Activated T-cell treated with anti-CD3 and anti-CD28 coated beads, Interleukin-2, amount 50 U/mL, for 4 hours (primary cell): Measurements from ENCODE around the gene RAB40C. TPM values are rescaled to one million over a fixed set of nuclear protein-coding genes. Genes with fewer than 3 reads are reported as not detected.
A peak's percentile ranks its signal among the peaks of the same experiment; 100 is the strongest.

Experiments
- ATAC-seq, 2 donors: fragments of 200-7000 bp; cut with Tn5 transposase; one replicate each; pipeline ENCODE4 v1.10.0; 2021
- DNase-seq: peaks from one replicate; pipeline ENCODE4 v3.0.0-alpha.2; 2020
- H3K27me3 Mint-ChIP-seq: one replicate; pipeline ENCODE4 v1.8.0; 2021; ENCODE audit warnings: low read depth, mixed read lengths
- H3K36me3 Mint-ChIP-seq: one replicate; pipeline ENCODE4 v1.8.0; 2022; ENCODE audit warnings: mixed read lengths; ENCODE audit not compliant: insufficient read depth
- H3K4me1 Mint-ChIP-seq: one replicate; pipeline ENCODE4 v1.8.0; 2021; ENCODE audit warnings: low read depth, mixed read lengths
- H3K4me3 Mint-ChIP-seq: one replicate; pipeline ENCODE4 v1.8.0; 2021; ENCODE audit warnings: mild to moderate bottlenecking, moderate library complexity, mixed read lengths
- H3K9me3 Mint-ChIP-seq: one replicate; pipeline ENCODE4 v1.8.0; 2021; ENCODE audit warnings: mixed read lengths
- total RNA-seq, 3 donors: library from RNA; stranded (reverse); gene quantifications; one replicate each; pipeline ENCODE4 v1.2.1, GENCODE V29; 2021

RAB40C gene
- total RNA-seq, 3 donors from 2014 or later: 13.4 to 15.7 (median 14.6) TPM

DNA sequence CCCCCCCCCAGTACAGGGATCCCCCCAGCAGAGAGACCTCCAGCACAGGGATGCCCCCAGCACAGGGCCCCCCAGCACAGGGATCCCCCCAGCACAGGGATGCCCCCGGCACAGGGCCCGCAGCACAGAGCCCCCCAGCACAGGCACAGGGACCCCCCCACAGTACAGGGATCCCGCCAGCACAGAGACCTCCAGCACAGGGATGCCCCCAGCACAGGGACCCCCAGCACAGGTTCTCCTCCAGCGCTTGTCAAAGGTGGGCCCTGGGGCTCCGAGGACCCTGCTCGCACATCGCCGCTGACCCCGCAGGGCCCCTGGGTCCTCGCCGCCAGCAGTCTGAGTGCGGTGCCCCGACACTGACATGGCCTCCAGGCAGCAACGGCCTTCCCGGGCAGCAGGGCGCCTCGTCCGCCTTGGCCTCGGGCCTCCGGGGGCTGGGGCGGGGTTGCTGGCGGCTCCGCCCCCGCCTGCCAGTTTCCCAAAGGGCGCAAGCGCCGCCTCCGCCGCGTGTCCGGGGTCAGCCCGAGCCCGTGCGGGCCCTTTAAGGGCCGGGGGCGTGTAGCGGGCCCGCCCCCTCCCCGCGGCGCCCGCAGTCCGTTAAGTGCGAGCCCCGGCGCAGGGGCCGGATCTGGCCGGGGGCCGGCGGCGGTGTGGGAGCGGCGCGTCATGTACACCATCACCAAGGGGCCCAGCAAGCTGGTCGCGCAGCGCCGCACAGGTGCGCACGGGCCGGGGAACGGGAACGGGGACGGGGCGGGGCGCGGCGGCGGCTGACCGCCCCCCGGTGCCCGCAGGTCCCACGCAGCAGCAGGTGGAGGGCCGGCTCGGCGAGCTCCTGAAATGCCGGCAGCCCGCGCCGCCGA, 51.7 kb downstream of the RAB40C start, which contains the start of gene MCRIP2:
TSS of gene MCRIP2 (plus strand) at position 503 of the 863 bp plus-strand sequence. CDS start at position 667, 164 bp downstream.
- H3K36me3 Mint-ChIP-seq: no peaks in the 10 kb centered on the region
- peak within 1 kb of the TSS; percentile 79 for H3K4me3 Mint-ChIP-seq
- no peaks in the 10 kb centered on the region for H3K9me3 Mint-ChIP-seq
- ATAC-seq (peak; percentile 53 to 59), DNase-seq (peak; percentile 54)
- peaks cover 3% of the 10 kb centered on the region for H3K27me3 Mint-ChIP-seq
- peaks cover 17% of the 10 kb centered on the region for H3K4me1 Mint-ChIP-seq

- peak; percentile 50 to 58 for ATAC-seq
- Mint-ChIP-seq H3K4me1 (peaks cover 17% of the 10 kb centered on the region), H3K27me3 (no peaks in the 10 kb centered on the region), H3K36me3 (no peaks in the 10 kb centered on the region), H3K9me3 (no peaks in the 10 kb centered on the region), H3K4me3 (peak overlapping the region; percentile 79)
- DNase-seq: no peak
These were observed 52.6 kb downstream of the RAB40C start for GRCh38 chr16:642189-643049.

- H3K4me3 Mint-ChIP-seq: peak overlapping the region; percentile 79
- no peaks in the 10 kb centered on the region for H3K9me3 Mint-ChIP-seq
- peaks cover 17% of the 10 kb centered on the region for H3K4me1 Mint-ChIP-seq
- DNase-seq (no peak), ATAC-seq (no peak)
- no peaks in the 10 kb centered on the region for H3K36me3 Mint-ChIP-seq
- H3K27me3 Mint-ChIP-seq: no peaks in the 10 kb centered on the region
These were observed 53.1 kb downstream of the RAB40C start for GRCh38 chr16:643050-643368.

DNA sequence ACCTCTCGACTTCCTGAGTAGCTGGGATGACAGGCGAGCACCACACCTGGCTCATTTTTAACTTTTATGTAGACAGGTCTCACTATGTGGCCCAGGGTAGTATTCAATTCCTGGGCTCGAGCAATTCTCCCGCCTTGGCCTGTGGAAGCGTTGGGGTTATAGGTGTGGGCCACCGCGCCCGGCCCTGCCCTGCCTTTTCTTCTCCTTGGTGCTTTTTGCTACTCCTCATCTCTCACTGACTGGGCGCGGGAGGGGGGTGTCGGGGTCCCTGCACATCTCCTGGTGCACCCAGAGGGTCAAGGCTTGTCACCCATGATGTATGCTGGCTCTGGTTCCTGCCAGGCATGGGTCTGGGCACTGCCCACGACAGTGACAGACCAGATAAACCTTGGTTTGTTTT, 54.7 kb downstream of the RAB40C start:
- H3K4me3 Mint-ChIP-seq: peak overlapping the region; percentile 79
- H3K4me1 Mint-ChIP-seq: peaks cover 19% of the 10 kb centered on the region
- H3K27me3 Mint-ChIP-seq: no peaks in the 10 kb centered on the region
- ATAC-seq (no peak), DNase-seq (no peak)
- no peaks in the 10 kb centered on the region for H3K9me3 Mint-ChIP-seq
- no peaks in the 10 kb centered on the region for H3K36me3 Mint-ChIP-seq

- Mint-ChIP-seq H3K36me3 (no peaks in the 10 kb centered on the region), H3K4me1 (peaks cover 21% of the 10 kb centered on the region), H3K27me3 (no peaks in the 10 kb centered on the region), H3K9me3 (no peaks in the 10 kb centered on the region), H3K4me3 (no peak overlapping the region)
- DNase-seq: no peak
- ATAC-seq: no peak
These were observed 56.2 kb downstream of the RAB40C start for GRCh38 chr16:645852-646678.

- Mint-ChIP-seq H3K4me1 (peaks cover 21% of the 10 kb centered on the region), H3K4me3 (no peak overlapping the region), H3K36me3 (no peaks in the 10 kb centered on the region), H3K9me3 (no peaks in the 10 kb centered on the region), H3K27me3 (no peaks in the 10 kb centered on the region)
- no peak for DNase-seq
- ATAC-seq: no peak
These were observed 56.9 kb downstream of the RAB40C start for GRCh38 chr16:646679-647172.

GRCh38 chr16:647173-647902, 57.5 kb downstream of the RAB40C start:
- no peak for ATAC-seq
- Mint-ChIP-seq H3K4me1 (peaks cover 21% of the 10 kb centered on the region), H3K9me3 (no peaks in the 10 kb centered on the region), H3K36me3 (no peaks in the 10 kb centered on the region), H3K4me3 (no peak overlapping the region), H3K27me3 (no peaks in the 10 kb centered on the region)
- DNase-seq: no peak

DNA sequence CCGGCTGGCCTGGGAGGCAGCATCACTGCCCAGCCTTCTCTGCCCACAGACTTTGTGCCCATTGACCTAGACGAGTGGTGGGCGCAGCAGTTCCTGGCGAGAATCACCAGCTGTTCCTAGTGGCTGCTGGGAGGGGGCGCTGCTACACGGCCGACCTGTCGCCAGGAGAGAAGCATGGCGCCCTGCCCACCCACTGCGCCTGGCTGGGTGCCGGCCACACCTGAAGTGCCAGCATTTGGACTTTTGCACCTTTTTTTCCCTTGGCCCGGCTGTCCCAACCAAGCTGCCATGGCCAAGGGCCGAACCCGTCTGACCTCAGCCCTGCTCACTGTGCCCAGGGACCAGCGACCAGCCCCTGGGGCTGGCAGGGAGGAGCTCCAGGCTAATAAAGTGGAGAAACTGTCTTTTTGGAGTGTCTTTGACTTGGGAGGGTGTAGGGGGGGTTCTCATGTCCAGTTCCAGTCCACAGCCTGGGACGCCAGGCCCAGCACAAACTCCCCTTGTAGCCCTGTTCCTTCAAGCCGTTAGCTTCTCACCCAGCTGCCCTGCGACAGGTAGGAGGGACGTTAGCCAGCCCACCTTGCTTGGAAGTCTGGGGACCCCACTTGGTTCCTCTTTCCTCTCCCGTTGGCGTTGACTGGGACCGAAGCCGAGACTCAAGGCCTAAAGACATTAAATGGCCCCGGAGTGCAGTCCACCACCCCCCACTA, 58.4 kb downstream of the RAB40C start:
- H3K4me1 Mint-ChIP-seq: peaks cover 18% of the 10 kb centered on the region
- H3K36me3 Mint-ChIP-seq: no peaks in the 10 kb centered on the region
- H3K27me3 Mint-ChIP-seq: no peaks in the 10 kb centered on the region
- DNase-seq: no peak
- peak overlapping the region; percentile 84 for H3K4me3 Mint-ChIP-seq
- no peak for ATAC-seq
- H3K9me3 Mint-ChIP-seq: no peaks in the 10 kb centered on the region

GRCh38 chr16:648781-649589, 59.1 kb downstream of the RAB40C start, which contains the start of gene WDR90:
WDR90 (plus strand) TSS chr16:649365; CDS start chr16:649417, 52 bp downstream.
- peaks cover 14% of the 10 kb centered on the region for H3K4me1 Mint-ChIP-seq
- peak; percentile 90 for DNase-seq
- no peaks in the 10 kb centered on the region for H3K36me3 Mint-ChIP-seq
- H3K27me3 Mint-ChIP-seq: no peaks in the 10 kb centered on the region
- peak; percentile 90 to 92 for ATAC-seq
- H3K4me3 Mint-ChIP-seq: peak within 1 kb of the TSS; percentile 84
- H3K9me3 Mint-ChIP-seq: no peaks in the 10 kb centered on the region

DNA sequence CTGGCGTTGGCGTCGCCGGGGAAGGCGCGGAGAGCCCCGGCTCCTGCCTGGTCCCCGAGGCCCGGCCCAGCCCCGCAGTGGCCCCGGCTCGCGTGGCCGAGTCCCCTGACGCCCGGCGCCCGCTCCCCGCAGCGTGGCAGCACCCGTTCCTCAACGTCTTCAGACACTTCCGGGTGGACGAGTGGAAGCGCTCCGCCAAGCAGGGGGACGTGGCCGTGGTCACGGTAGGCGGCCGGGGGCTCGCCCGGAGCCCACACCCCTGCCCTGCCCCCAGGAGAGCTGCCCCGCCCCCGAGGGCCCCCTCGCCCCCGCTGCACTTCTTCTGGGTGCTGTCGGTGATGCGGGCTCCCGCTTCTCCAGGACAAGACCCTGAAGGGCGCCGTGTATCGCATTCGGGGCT, 59.8 kb downstream of the RAB40C start:
- no peaks in the 10 kb centered on the region for H3K36me3 Mint-ChIP-seq

GRCh38 chr16:651844-652243, 62.0 kb downstream of the RAB40C start:
- H3K4me1 Mint-ChIP-seq: peaks cover 6% of the 10 kb centered on the region
- no peak for DNase-seq
- no peaks in the 10 kb centered on the region for H3K27me3 Mint-ChIP-seq
- no peak overlapping the region for H3K4me3 Mint-ChIP-seq
- ATAC-seq: no peak
- H3K9me3 Mint-ChIP-seq: no peaks in the 10 kb centered on the region
- no peaks in the 10 kb centered on the region for H3K36me3 Mint-ChIP-seq

More for the DNA sequence above, 59.8 kb downstream of the RAB40C start:
- ATAC-seq (peak; percentile 24 to 27), DNase-seq (no peak)
- Mint-ChIP-seq H3K27me3 (no peaks in the 10 kb centered on the region), H3K4me1 (peaks cover 8% of the 10 kb centered on the region), H3K9me3 (no peaks in the 10 kb centered on the region), H3K4me3 (peak overlapping the region; percentile 76)
